Astrocyte of the cerebellum (primary cell): ENCODE measurements around the gene SHCBP1.

Experiments used
- DNase-seq: peaks from one replicate; pipeline ENCODE4 v3.0.0-alpha.2; 2011; ENCODE audit warnings: low read depth
- H3K4me3 ChIP-seq: 2 replicates; pipeline ENCODE4 v1.5.1; 2011; ENCODE audit warnings: mild to moderate bottlenecking, low read depth, low read length, moderate library complexity
- in situ Hi-C: cut with HindIII; loops from 2 replicates; pipeline ENCODE4 v1.10.0; 2017; ENCODE audit warnings: low sequenced_read_pairs
- TF ChIP-seq, protein P1 (sequence below): IDR thresholded peaks from 2 replicates; pipeline ENCODE4 v1.5.1; 2012; ENCODE audit warnings: low read length, low read depth, moderate library complexity, mild to moderate bottlenecking; ENCODE audit errors: missing control alignments

SHCBP1 gene

DNA sequence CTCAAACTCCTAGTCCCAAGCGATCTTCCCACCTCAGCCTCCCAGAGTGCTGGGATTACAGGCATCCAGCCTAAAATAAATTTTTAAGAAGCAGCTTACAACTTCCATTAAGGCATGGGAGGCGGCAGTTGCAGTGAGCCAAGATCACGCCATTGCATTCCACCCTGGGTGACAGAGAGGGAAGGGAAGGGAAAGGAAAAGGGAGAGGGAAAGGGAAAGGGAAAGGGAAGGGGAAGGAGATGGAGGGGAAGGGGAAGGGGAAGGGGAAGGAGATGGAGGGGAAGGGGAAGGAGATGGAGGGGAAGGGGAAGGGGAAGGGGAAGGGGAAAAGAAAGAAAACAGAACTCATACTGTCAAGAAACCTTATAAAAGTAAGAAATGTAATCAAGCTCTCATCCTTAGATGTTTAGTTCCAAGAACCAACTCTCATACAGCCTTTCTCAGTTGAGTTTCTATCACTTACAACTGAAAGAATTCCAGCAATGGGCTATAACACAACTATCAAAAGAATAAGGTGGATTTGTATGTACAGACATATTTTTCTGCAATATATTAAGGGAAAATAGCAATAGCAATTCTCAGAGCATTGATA lies 43.1 kb downstream of the SHCBP1 start:
- in situ Hi-C loops = no loop called here
- no peak overlapping the region for H3K4me3 ChIP-seq
- TF ChIP-seq, protein P1, sequence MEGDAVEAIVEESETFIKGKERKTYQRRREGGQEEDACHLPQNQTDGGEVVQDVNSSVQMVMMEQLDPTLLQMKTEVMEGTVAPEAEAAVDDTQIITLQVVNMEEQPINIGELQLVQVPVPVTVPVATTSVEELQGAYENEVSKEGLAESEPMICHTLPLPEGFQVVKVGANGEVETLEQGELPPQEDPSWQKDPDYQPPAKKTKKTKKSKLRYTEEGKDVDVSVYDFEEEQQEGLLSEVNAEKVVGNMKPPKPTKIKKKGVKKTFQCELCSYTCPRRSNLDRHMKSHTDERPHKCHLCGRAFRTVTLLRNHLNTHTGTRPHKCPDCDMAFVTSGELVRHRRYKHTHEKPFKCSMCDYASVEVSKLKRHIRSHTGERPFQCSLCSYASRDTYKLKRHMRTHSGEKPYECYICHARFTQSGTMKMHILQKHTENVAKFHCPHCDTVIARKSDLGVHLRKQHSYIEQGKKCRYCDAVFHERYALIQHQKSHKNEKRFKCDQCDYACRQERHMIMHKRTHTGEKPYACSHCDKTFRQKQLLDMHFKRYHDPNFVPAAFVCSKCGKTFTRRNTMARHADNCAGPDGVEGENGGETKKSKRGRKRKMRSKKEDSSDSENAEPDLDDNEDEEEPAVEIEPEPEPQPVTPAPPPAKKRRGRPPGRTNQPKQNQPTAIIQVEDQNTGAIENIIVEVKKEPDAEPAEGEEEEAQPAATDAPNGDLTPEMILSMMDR = no peak
- DNase-seq = no peak

DNA sequence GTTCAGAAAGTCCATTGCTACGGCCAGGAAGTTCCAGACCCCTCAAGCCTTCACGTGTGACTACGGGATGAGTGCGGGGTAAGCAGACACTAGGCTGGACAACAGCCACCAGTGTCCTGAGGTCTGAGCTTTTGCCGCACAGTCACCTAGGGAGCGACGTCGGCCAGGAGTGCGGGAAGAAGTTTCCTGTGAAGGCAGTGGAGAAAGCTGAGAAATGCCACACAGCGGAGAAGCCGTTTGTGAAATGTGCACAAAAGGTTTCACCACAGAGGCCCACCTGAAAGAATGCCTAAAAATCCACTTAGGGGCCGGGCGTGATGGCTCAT lies 47.4 kb downstream of the SHCBP1 start:
- H3K4me3 ChIP-seq = no peak overlapping the region
- in situ Hi-C loops = no loop called here
- DNase-seq = no peak
- TF ChIP-seq, protein P1 = no peak

DNA sequence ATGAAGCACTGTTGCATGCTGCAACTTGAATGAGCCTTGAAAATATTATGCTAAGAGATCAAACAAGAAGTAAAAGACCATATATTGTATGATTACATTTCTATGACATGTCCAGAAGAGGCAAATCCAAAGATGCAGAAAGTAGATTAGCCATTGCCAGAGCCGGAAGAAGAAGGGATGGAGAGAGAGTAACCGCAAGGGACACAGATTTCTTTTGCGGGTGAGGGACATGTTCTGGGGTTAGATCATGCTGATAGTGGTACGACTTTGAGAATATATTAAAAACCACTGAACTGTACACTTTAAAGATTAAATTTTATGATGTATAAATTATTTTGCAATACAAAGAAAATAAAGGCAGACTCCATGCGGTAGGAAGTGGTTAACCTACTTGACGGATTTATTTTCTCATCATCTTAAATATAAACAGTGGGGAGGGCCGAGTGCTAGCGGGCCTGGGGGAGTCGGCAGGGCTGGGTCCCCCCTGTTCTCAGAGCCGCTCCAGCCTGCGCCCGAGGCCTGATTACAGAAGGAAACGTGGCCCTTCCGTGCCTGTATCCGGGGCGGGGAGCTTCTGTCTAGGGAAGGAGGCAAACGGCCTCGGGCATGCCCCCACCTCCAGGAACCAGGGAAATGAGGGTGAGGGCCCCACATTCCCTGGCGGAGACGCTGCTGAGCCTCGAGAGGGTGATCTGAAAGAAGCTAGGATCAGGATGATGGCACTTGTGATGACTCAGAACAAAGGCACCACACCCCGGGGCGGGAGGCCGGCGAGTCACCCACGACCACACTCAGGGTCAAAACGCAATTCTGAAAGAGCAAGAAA lies 48.0 kb downstream of the SHCBP1 start:
- no peak overlapping the region for H3K4me3 ChIP-seq
- in situ Hi-C loops = no loop called here
- DNase-seq = no peak
- TF ChIP-seq, protein P1 = no peak

DNA sequence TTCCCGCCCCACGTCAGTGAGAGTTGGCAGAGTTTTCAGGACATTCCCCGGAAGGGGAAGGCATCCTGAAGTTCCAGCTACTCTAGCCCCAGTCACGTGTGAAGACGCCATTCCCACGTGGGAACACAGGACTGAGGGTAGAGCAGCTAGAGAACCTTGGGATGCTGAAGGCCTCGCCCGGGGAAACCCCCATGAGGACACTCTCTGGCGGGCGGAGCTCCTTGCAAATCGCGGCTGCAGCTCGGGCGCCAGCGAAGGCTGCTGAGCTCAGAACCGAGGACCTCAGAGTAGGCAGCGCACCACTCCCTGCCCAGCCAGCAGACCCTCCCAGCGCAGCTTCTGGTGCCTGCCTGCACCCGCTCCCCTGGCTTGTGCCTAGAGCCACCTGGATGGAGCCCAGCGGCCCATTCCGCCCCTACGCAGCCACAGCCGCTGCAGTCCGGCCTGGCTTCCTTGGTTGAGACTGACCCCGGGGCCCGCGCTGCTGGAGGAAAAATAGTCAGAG lies 51.9 kb downstream of the SHCBP1 start:
- in situ Hi-C loops = no loop called here
- TF ChIP-seq, protein P1 = no peak
- H3K4me3 ChIP-seq = no peak overlapping the region
- no peak for DNase-seq

DNA sequence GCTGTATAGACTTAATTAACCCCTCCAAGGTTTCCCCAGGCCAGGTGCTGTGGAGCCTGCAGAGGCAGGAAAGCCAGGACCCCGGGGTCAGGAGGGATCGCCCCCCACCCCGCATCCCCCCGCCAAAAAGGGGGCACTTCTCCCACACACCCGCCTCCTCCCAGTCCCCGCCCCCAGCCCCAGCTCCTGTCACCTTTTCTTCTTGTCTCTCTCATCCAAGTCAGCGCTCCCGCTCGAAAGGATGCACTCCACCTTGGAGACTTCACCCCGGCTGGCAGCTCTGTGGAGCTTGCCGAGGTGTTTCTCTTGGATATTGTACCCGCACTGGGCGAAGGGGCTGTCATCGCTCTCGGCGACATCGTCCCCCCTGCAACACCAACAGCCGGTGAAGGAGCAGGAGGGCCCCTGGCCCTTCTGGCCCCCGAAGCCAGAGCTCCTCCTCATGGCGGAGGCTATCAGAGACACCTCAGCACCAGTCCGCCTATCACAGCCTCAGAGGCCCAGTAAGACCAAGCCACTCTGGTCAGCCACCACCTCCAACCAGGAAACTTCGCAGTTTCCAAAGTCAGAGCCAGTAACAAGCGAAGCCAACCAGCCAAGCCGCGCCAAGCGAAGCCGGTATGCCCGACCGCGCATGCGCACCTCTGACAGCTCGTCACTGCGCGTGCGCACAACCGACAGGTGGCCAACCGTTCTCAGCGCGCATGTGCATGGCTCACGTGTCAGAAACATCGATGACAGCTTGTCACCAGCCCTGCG lies 52.5 kb downstream of the SHCBP1 start:
- TF ChIP-seq, protein P1 = no peak
- DNase-seq = no peak
- H3K4me3 ChIP-seq = no peak overlapping the region
- in situ Hi-C loops = no loop called here

DNA sequence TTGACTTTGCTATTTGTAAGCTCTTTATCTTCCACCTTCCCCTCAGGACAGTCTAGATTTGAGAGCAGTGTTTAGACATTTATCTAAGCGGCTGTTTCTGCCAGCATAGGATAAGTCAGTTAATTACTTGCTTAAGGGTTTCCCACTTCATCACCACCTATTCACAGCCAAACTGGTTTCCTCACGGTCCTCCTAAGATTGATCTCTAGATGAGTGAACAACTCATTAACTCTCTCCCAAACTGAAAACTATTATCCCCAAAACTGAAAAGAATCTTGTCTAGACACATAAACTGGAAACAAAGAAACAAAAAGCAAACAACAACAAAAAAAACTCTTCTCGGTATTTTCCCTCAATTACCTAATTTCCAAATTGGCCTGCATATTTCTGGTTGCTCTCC lies 58.2 kb downstream of the SHCBP1 start:
- no peak for DNase-seq
- in situ Hi-C loops = no loop called here
- no peak overlapping the region for H3K4me3 ChIP-seq
- TF ChIP-seq, protein P1 = no peak
